HCT116 (cell line): ENCODE measurements around the gene CCDC54. TPM values are rescaled to one million over a fixed set of nuclear protein-coding genes. Genes with fewer than 3 reads are reported as not detected.

Experiments
- ATAC-seq: fragments of 200-7000 bp; cut with Tn5 transposase; 2 replicates; pipeline ENCODE4 v1.9.1; 2020; ENCODE audit warnings: mild to moderate bottlenecking, moderate library complexity
- BruUV-seq: library from RNA; stranded (reverse); fragments of 400-500 nt; replicated peaks from 2 replicates; lab custom pipeline; 2021; lab: Mats Ljungman, UMichigan
- CTCF ChIA-PET: fragments of 300-600 bp; sonication (Branson Sonifier 250); formaldehyde crosslinking; loops from one replicate; lab custom pipeline; 2021; ENCODE audit warnings: antibody characterized with exemption; lab: Charles Lee
- POLR2A ChIA-PET: fragments of 300-600, 350-600 bp; sonication (Branson Sonifier 250); formaldehyde crosslinking; loops from one replicate; lab custom pipeline; 2021; ENCODE audit warnings: antibody characterized with exemption; lab: Charles Lee
- RAD21 ChIA-PET, 2 experiments: fragments of 300-600 bp; sonication (Branson Sonifier 250); formaldehyde crosslinking; loops; one replicate each; lab custom pipeline; 2023; ENCODE audit warnings: low total read pairs in 2 of 2; ENCODE audit not compliant: uncharacterized antibody in 2 of 2, unreplicated experiment in 2 of 2, low non-redundant PET in 1 of 2; lab: Charles Lee
- DNase-seq: peaks from one replicate; pipeline ENCODE4 v3.0.0-alpha.2; 2010; ENCODE audit warnings: low read depth, low spot score
- H2AFZ ChIP-seq: fragments of 200-600 bp; shearing (Covaris generic), sonication (generic); 2 replicates; pipeline ENCODE4 v1.6.1; 2017; ENCODE audit warnings: low read depth, mixed run types, mixed read lengths, antibody characterized with exemption, low read length; ENCODE audit not compliant: poor library complexity, severe bottlenecking
- H3K27ac ChIP-seq: 2 replicates; pipeline ENCODE4 v1.5.1; 2012; ENCODE audit warnings: low read depth, low read length
- H3K27me3 ChIP-seq: fragments of 200-600 bp; sonication (generic); 2 replicates; pipeline ENCODE4 v1.6.1; 2016; ENCODE audit warnings: mixed run types, low read length, mixed read lengths; ENCODE audit not compliant: insufficient read depth
- H3K36me3 ChIP-seq, 2 experiments: fragments of 200-500 bp in 1 of 2; fragments of 200-600 bp in 1 of 2; sonication (Bioruptor generic) in 1 of 2; sonication (generic) in 1 of 2; 2 replicates each; pipeline versions ENCODE4 v1.5.1 to v1.6.1; 2014 to 2016; ENCODE audit warnings: low read length in 2 of 2, inconsistent platforms in 1 of 2, mixed read lengths in 1 of 2, mixed run types in 1 of 2; ENCODE audit not compliant: insufficient read depth in 2 of 2, control insufficient read depth in 1 of 2
- H3K4me1 ChIP-seq, 2 experiments: fragments of 200-600 bp in 1 of 2; sonication (generic) in 1 of 2; 2 replicates each; pipeline versions ENCODE4 v1.5.1 to v1.6.1; 2012 to 2017; ENCODE audit warnings: low read length in 2 of 2, inconsistent platforms in 1 of 2, mild to moderate bottlenecking in 1 of 2, mixed read lengths in 1 of 2, mixed run types in 1 of 2, moderate library complexity in 1 of 2; ENCODE audit not compliant: insufficient read depth in 2 of 2, control insufficient read depth in 1 of 2
- H3K4me2 ChIP-seq: fragments of 200-600 bp; sonication (generic); 2 replicates; pipeline ENCODE4 v1.6.1; 2017; ENCODE audit warnings: mixed run types, low read length, mixed read lengths
- H3K4me3 ChIP-seq, 2 experiments: fragments of 200-600 bp in 1 of 2; sonication (generic) in 1 of 2; replicated peaks in 1 of 2; 2 replicates each; pipeline ENCODE4 v1.5.1; 2011 to 2016; ENCODE audit warnings: low read length in 2 of 2, control low read depth in 1 of 2, low read depth in 1 of 2, mild to moderate bottlenecking in 1 of 2, mixed read lengths in 1 of 2, mixed run types in 1 of 2
- H3K79me2 ChIP-seq: fragments of 200-600 bp; sonication (generic); 2 replicates; pipeline ENCODE4 v1.6.1; 2017; ENCODE audit warnings: mild to moderate bottlenecking, mixed run types, low read length, moderate library complexity, mixed read lengths; ENCODE audit not compliant: insufficient read depth
- H3K9ac ChIP-seq: fragments of 200-600 bp; sonication (generic); 2 replicates; pipeline ENCODE4 v1.6.1; 2016; ENCODE audit warnings: low read length, mixed read lengths
- H3K9me2 ChIP-seq: fragments of 200-600 bp; sonication (generic), shearing (Covaris generic); 2 replicates; pipeline ENCODE4 v1.6.1; 2017; ENCODE audit warnings: mixed run types, mild to moderate bottlenecking, moderate library complexity; ENCODE audit not compliant: insufficient read depth
- H3K9me3 ChIP-seq, 2 experiments: fragments of 200-500 bp in 1 of 2; fragments of 200-600 bp in 1 of 2; sonication (Bioruptor generic) in 1 of 2; sonication (generic) in 1 of 2; 2 replicates each; pipeline ENCODE4 v1.6.1; 2014 to 2017; ENCODE audit warnings: low read length in 2 of 2, mixed read lengths in 2 of 2, inconsistent platforms in 1 of 2, low read depth in 1 of 2, mild to moderate bottlenecking in 1 of 2, mixed run types in 1 of 2, moderate library complexity in 1 of 2; ENCODE audit not compliant: control insufficient read depth in 1 of 2, insufficient read depth in 1 of 2
- H4K20me1 ChIP-seq: fragments of 200-600 bp; sonication (generic), shearing (Covaris generic); 2 replicates; pipeline ENCODE4 v1.6.1; 2017; ENCODE audit warnings: mixed run types, mild to moderate bottlenecking, moderate library complexity; ENCODE audit not compliant: insufficient read depth
- EGR1 ChIP-seq: IDR thresholded peaks from 2 replicates; pipeline ENCODE4 v1.6.1; 2012; ENCODE audit warnings: low read depth
- ELF1 ChIP-seq: IDR thresholded peaks from 2 replicates; pipeline ENCODE4 v1.6.1; 2012; ENCODE audit warnings: low read depth, borderline replicate concordance
- JUND ChIP-seq: IDR thresholded peaks from 2 replicates; pipeline ENCODE4 v1.6.1; 2012
- POLR2AphosphoS5 ChIP-seq: IDR thresholded peaks from 2 replicates; pipeline ENCODE4 v1.6.1; 2011; ENCODE audit warnings: mild to moderate bottlenecking, low read depth, low read length, moderate library complexity
- SRF ChIP-seq: IDR thresholded peaks from 2 replicates; pipeline ENCODE4 v1.6.1; 2012; ENCODE audit warnings: low read depth
- YY1 ChIP-seq: IDR thresholded peaks from 2 replicates; pipeline ENCODE4 v1.6.1; 2011; ENCODE audit warnings: low read length, low read depth, moderate library complexity, mild to moderate bottlenecking; ENCODE audit not compliant: insufficient replicate concordance; ENCODE audit errors: extremely low read depth
- ZFX ChIP-seq: fragments of 450-650 bp; IDR thresholded peaks from 2 replicates; pipeline ENCODE4 v1.6.1; 2017
- ZNF274 ChIP-seq: fragments of 200-500 bp; sonication (Bioruptor generic); IDR thresholded peaks from 2 replicates; pipeline ENCODE4 v1.6.1; 2014; ENCODE audit warnings: mild to moderate bottlenecking, low read depth, low read length, inconsistent platforms
- intact Hi-C: fragments of 100-400 bp; cut with micrococcal nuclease; formaldehyde crosslinking; loops from 2 replicates; pipeline ENCODE4 v1.10.0; 2022
- total RNA-seq: library from RNA; stranded (reverse); gene quantifications from one replicate; pipeline ENCODE4 v1.2.1, GENCODE V29; 2021; ENCODE audit not compliant: unreplicated experiment
- TF ChIP-seq, protein P1 (sequence below): IDR thresholded peaks from 2 replicates; pipeline ENCODE4 v1.6.1; 2012
- TF ChIP-seq, protein P2 (sequence below): IDR thresholded peaks from 2 replicates; pipeline ENCODE4 v1.6.1; 2012

CCDC54 gene
- total RNA-seq, 1 experiment from 2014 or later = not detected

DNA sequence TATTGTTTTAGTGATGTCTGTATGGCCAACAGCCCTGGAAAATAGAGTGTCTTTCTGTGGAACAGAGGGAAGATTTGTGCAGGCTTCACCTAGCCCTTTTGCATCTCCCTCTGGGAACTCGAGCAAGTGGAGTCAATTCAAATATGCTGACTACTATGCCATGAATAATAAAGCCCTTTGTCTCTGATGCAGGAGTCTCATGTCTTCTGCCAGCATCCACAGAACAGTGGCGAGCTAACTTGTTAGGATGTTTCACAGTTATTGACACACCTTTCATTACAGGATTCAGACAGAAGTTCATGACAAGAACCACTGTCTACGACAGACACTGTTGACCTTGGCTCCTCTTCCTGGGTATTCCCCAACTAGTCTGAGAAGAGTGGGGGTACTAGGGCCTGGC is 15.6 kb upstream of the CCDC54 start:
- peaks cover 0 to 4% of the 10 kb centered on the region in 2 experiments; a peak in 2 of 4 replicates for H3K4me1 ChIP-seq
- ATAC-seq = no peak
- no peak for TF ChIP-seq JUND
- TF ChIP-seq SRF = no peak
- TF ChIP-seq ZFX = no peak
- TF ChIP-seq ELF1 = no peak
- TF ChIP-seq, protein P1, sequence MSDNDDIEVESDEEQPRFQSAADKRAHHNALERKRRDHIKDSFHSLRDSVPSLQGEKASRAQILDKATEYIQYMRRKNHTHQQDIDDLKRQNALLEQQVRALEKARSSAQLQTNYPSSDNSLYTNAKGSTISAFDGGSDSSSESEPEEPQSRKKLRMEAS = no peak
- no peak for TF ChIP-seq YY1
- no peak for TF ChIP-seq POLR2AphosphoS5
- no peak for TF ChIP-seq ZNF274
- TF ChIP-seq EGR1 = no peak
- TF ChIP-seq, protein P2, sequence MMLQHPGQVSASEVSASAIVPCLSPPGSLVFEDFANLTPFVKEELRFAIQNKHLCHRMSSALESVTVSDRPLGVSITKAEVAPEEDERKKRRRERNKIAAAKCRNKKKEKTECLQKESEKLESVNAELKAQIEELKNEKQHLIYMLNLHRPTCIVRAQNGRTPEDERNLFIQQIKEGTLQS = no peak
- TF ChIP-seq, all 23 proteins: peak for 0
- H3K4me3 ChIP-seq = no peak overlapping the region
- H3K27ac ChIP-seq = no peak overlapping the region
- H2AFZ ChIP-seq = no peak overlapping the region
- BruUV-seq = no TSS peak
- intact Hi-C loops = no loop called here
- no peaks in the 10 kb centered on the region for H3K79me2 ChIP-seq
- no peak overlapping the region for H3K4me2 ChIP-seq
- RAD21 ChIA-PET = no interaction called here
- H3K9me3 ChIP-seq = no peaks in the 10 kb centered on the region
- H3K36me3 ChIP-seq = no peaks in the 10 kb centered on the region
- no peaks in the 10 kb centered on the region for H4K20me1 ChIP-seq
- 0 out of 2 replicates have a peak, but pooled peaks cover 3% of the 10 kb centered on the region for H3K9me2 ChIP-seq
- no peak overlapping the region for H3K9ac ChIP-seq
- DNase-seq = no peak
- CTCF ChIA-PET = no interaction called here
- POLR2A ChIA-PET = no interaction called here
- H3K27me3 ChIP-seq = no peaks in the 10 kb centered on the region

DNA sequence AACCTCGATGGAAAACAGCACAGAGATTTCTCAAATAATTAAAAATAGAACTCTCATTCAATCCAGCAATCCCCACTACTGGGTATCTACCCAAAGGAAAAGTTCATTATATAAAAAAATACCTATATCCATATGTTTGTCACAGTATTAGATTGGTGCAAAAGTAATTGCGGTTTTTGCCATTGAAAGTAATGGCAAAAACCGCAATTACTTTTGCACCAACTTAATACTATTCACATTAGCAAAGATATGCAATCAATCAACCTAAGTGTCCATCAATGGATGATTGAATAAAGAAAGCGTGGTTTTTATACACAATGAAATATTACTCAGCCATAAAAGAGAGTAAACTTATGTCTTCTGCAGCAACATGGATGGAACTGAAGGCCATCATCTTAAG is 12.2 kb upstream of the CCDC54 start:
- H3K9me2 ChIP-seq = 0 out of 2 replicates have a peak, but pooled peaks cover under 1% of the 10 kb centered on the region
- H4K20me1 ChIP-seq = no peaks in the 10 kb centered on the region
- no TSS peak for BruUV-seq
- H2AFZ ChIP-seq = no peak overlapping the region
- H3K27me3 ChIP-seq = no peaks in the 10 kb centered on the region
- ATAC-seq (no peak), DNase-seq (no peak)
- no peaks in the 10 kb centered on the region for H3K79me2 ChIP-seq
- intact Hi-C loops = no loop called here
- no peak overlapping the region for H3K9ac ChIP-seq
- H3K36me3 ChIP-seq = no peaks in the 10 kb centered on the region
- no peak for TF ChIP-seq ZNF274
- no peak overlapping the region for H3K4me3 ChIP-seq
- peaks cover 7 to 16% of the 10 kb centered on the region in 2 experiments; a peak in 3 of 4 replicates for H3K4me1 ChIP-seq
- H3K27ac ChIP-seq = no peak overlapping the region
- H3K4me2 ChIP-seq = no peak overlapping the region
- ChIA-PET CTCF (no interaction called here), POLR2A (no interaction called here), RAD21 (no interaction called here)
- no peaks in the 10 kb centered on the region for H3K9me3 ChIP-seq
